Raji (cell line): Measurements from ENCODE around the gene MAP4.

Experiments used
- POLR2A ChIP-seq: IDR thresholded peaks from 2 replicates; pipeline ENCODE4 v1.6.1; 2011; ENCODE audit warnings: low read depth, low read length, control low read depth; ENCODE audit not compliant: insufficient read depth

MAP4 gene

GRCh38 chr3:47989981-47990440 is 26.2 kb downstream of the MAP4 start:
- no peak for TF ChIP-seq POLR2A

- no peak for TF ChIP-seq POLR2A
Observed at GRCh38 chr3:47985381-47985780, 30.8 kb downstream of the MAP4 start.

GRCh38 chr3:47984075-47984728 is 32.0 kb downstream of the MAP4 start:
- no peak for TF ChIP-seq POLR2A

GRCh38 chr3:47980795-47981194 is 35.4 kb downstream of the MAP4 start:
- TF ChIP-seq POLR2A = no peak

- no peak for TF ChIP-seq POLR2A
Observed at GRCh38 chr3:47979070-47979469, 37.1 kb downstream of the MAP4 start.

- TF ChIP-seq POLR2A = no peak
Observed at GRCh38 chr3:47978386-47978785, 37.8 kb downstream of the MAP4 start.

GRCh38 chr3:47976135-47976732 is 40.0 kb downstream of the MAP4 start:
- no peak for TF ChIP-seq POLR2A

GRCh38 chr3:47974974-47975470 is 41.2 kb downstream of the MAP4 start:
- TF ChIP-seq POLR2A = no peak

GRCh38 chr3:47971081-47971480 is 45.1 kb downstream of the MAP4 start:
- no peak for TF ChIP-seq POLR2A

- no peak for TF ChIP-seq POLR2A
Observed at GRCh38 chr3:47964740-47965139, 51.5 kb downstream of the MAP4 start.

GRCh38 chr3:47961815-47962606 is 54.2 kb downstream of the MAP4 start:
- no peak for TF ChIP-seq POLR2A

GRCh38 chr3:47961036-47961435 is 55.2 kb downstream of the MAP4 start:
- TF ChIP-seq POLR2A = no peak

GRCh38 chr3:47956521-47956920 is 59.7 kb downstream of the MAP4 start:
- TF ChIP-seq POLR2A = no peak

- TF ChIP-seq POLR2A = no peak
Observed at GRCh38 chr3:47954567-47954966, 61.6 kb downstream of the MAP4 start.

- no peak for TF ChIP-seq POLR2A
Observed at GRCh38 chr3:47950453-47951169, 65.6 kb downstream of the MAP4 start.
